GM12878 (cell line): ENCODE results near the gene SLC6A9. TPM values are rescaled to one million over a fixed set of nuclear protein-coding genes. Genes with fewer than 3 reads are reported as not detected.

Source experiments
- ATAC-seq: fragments of 200-7000 bp; cut with Tn5 transposase; 3 replicates; pipeline ENCODE4 v1.9.1; 2020; ENCODE audit warnings: mild to moderate bottlenecking, moderate library complexity
- BruUV-seq: library from RNA; stranded (reverse); fragments of 400-500 nt; replicated peaks from 2 replicates; lab custom pipeline; 2021; lab: Mats Ljungman, UMichigan
- CTCF ChIA-PET: fragments of 300-600 bp; sonication (Branson Sonifier 250); formaldehyde crosslinking; extraction: SDS; loops from one replicate; lab custom pipeline; 2021; ENCODE audit warnings: inconsistent platforms; lab: Yijun Ruan, JAX
- POLR2A ChIA-PET: fragments of 350-600 bp; formaldehyde crosslinking; extraction: SDS; loops from one replicate; lab custom pipeline; 2021; ENCODE audit warnings: inconsistent platforms; lab: Charles Lee
- RAD21 ChIA-PET: fragments of 300-600 bp; sonication (Branson Sonifier 250); formaldehyde crosslinking; loops from one replicate; lab custom pipeline; 2023; ENCODE audit warnings: antibody characterized with exemption; ENCODE audit not compliant: unreplicated experiment; lab: Charles Lee
- SMC1A ChIA-PET: fragments of 300-600 bp; sonication (Branson Sonifier 250); formaldehyde crosslinking; loops from one replicate; lab custom pipeline; 2023; ENCODE audit not compliant: unreplicated experiment, uncharacterized antibody; lab: Charles Lee
- DNase-seq: peaks from one replicate; pipeline ENCODE4 v3.0.0-alpha.2; 2011; ENCODE audit warnings: low read depth, low spot score
- FAIRE-seq: peaks from 3 replicates; lab custom pipeline; 2011; peaks lifted over from hg19 to GRCh38; lab: Jason Lieb, UNC
- H2AFZ ChIP-seq: 2 replicates; pipeline ENCODE4 v1.6.0; 2011; ENCODE audit warnings: low read depth, low read length, control low read depth; ENCODE audit not compliant: control insufficient read depth
- H3K27ac ChIP-seq: 2 replicates; pipeline ENCODE4 v1.5.1; 2011; ENCODE audit warnings: control low read depth; ENCODE audit not compliant: control insufficient read depth, insufficient read depth
- H3K27me3 ChIP-seq, 2 experiments: replicated peaks in 1 of 2; 2 replicates each; pipeline versions ENCODE4 v1.6.0 to v1.6.1; 2011; ENCODE audit warnings: low read length in 1 of 2; ENCODE audit not compliant: control insufficient read depth in 2 of 2, insufficient read depth in 2 of 2
- H3K36me3 ChIP-seq, 2 experiments: 2 replicates each; pipeline ENCODE4 v1.5.1; 2011; ENCODE audit warnings: low read length in 1 of 2; ENCODE audit not compliant: control insufficient read depth in 2 of 2, insufficient read depth in 2 of 2
- H3K4me1 ChIP-seq: 2 replicates; pipeline ENCODE4 v1.6.1; 2011; ENCODE audit warnings: mild to moderate bottlenecking, low read length, moderate library complexity, mixed read lengths; ENCODE audit not compliant: control insufficient read depth, insufficient read depth
- H3K4me2 ChIP-seq: 2 replicates; pipeline ENCODE4 v1.6.0; 2011; ENCODE audit warnings: control low read depth; ENCODE audit not compliant: control insufficient read depth, insufficient read depth
- H3K4me3 ChIP-seq: fragments of 200-600 bp; sonication (generic); 2 replicates; pipeline ENCODE4 v1.5.1; 2016
- H3K79me2 ChIP-seq: 2 replicates; pipeline ENCODE4 v1.6.0; 2011; ENCODE audit warnings: low read length; ENCODE audit not compliant: control insufficient read depth, insufficient read depth
- H3K9ac ChIP-seq: 2 replicates; pipeline ENCODE4 v1.8.0; 2011; ENCODE audit warnings: low read length, control low read depth, mixed read lengths; ENCODE audit not compliant: control insufficient read depth, insufficient read depth
- H3K9me3 ChIP-seq: replicated peaks from 3 replicates; pipeline ENCODE4 v1.5.1; 2011; ENCODE audit warnings: mild to moderate bottlenecking, low read length; ENCODE audit not compliant: control insufficient read depth, insufficient read depth
- H4K20me1 ChIP-seq: 2 replicates; pipeline ENCODE4 v1.6.0; 2011; ENCODE audit not compliant: control insufficient read depth, insufficient read depth
- RAD21 ChIP-seq: IDR thresholded peaks from 2 replicates; pipeline ENCODE4 v1.6.1; 2011; ENCODE audit warnings: mild to moderate bottlenecking, low read depth, low read length, moderate library complexity; ENCODE audit not compliant: insufficient read depth
- WGBS: methylation state at CpG from one replicate; pipeline ENCODE4 v1.1.6; 2016; ENCODE audit warnings: low lambda C conversion rate; ENCODE audit not compliant: insufficient replicate concordance, insufficient coverage; ENCODE audit errors: missing lambda C conversion rate; 5-methylcytosine and 5-hydroxymethylcytosine counted together
- in situ Hi-C: fragments of 300-500 bp; cut with MboI; formaldehyde crosslinking; loops from 9 replicates; pipeline ENCODE4 v1.14.3; 2018; ENCODE audit warnings: mixed read lengths
- intact Hi-C: fragments of 100-400 bp; cut with micrococcal nuclease; formaldehyde crosslinking; loops from one replicate; pipeline ENCODE4 v1.14.2; 2022; ENCODE audit not compliant: unreplicated experiment
- polyA plus RNA-seq, 11 experiments: library from polyadenylated mRNA; depleted of rRNA in 4 of 11; unstranded in 6 of 11; stranded (reverse) in 5 of 11; fragments of >200 nt; fragmentation: Nextera tagmentation in 4 of 11; fragmentation: Illumina TruSeq in 1 of 11; extraction: Ambion mirVana in 4 of 11; extraction: Trizol in 1 of 11; gene quantifications; 1 replicate in 1 of 11; 2 replicates in 10 of 11; pipeline versions ENCODE4 v1.2.1 to v1.2.3, GENCODE V29; 2011 to 2016; ENCODE audit warnings: inconsistent platforms in 2 of 11, missing spikeins in 2 of 11, low read depth in 1 of 11
- total RNA-seq, 4 experiments: library from RNA; depleted of rRNA in 3 of 4; stranded (reverse); fragments of >200 nt in 3 of 4; fragmentation: Illumina TruSeq in 1 of 4; extraction: Trizol in 1 of 4; gene quantifications; 2 replicates each; pipeline versions ENCODE4 v1.2.1 to v1.2.3, GENCODE V29; 2013 to 2021
- TF ChIP-seq, protein P1 (sequence below): fragments of 450-650 bp; IDR thresholded peaks from 2 replicates; pipeline ENCODE4 v1.6.1; 2014; ENCODE audit warnings: mild to moderate bottlenecking
- TF ChIP-seq, protein P2 (sequence below): fragments of 450-650 bp; IDR thresholded peaks from 2 replicates; pipeline ENCODE4 v1.6.1; 2017; ENCODE audit warnings: mild to moderate bottlenecking, moderate library complexity
- TF ChIP-seq, protein P3 (sequence below): IDR thresholded peaks from 2 replicates; pipeline ENCODE4 v1.6.1; 2012; ENCODE audit warnings: low read depth, low read length, improper control_type of control experiment

Gene SLC6A9
- total and polyA plus RNA-seq, 10 of the 15 experiments (the other 5 are each of a cell fraction or from before 2014, with no cell fraction given) = 0.02 to 2.0 (median 0.63) TPM

DNA sequence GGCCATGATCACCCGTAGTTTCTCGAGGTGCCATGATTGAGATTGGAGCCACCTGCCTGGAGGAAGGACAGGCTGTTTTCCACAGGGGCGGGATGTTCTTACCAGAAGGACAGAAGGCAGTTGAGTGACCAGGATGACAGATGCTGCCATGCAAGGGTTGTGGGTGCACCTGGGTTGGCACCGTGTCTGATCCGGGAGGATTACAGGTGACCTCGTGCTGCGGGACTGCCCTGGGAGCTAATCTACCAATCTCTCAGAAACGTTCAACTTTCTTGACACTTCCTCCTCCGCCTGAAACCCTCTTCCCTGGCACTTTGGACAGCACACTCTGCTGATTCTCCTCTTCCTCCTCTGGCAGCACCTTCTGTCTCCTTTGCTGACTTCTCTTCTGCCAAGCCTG, 13.8 kb upstream of the SLC6A9 start:
- H3K27ac ChIP-seq = no peak overlapping the region
- FAIRE-seq = no peak
- TF ChIP-seq, protein P1, sequence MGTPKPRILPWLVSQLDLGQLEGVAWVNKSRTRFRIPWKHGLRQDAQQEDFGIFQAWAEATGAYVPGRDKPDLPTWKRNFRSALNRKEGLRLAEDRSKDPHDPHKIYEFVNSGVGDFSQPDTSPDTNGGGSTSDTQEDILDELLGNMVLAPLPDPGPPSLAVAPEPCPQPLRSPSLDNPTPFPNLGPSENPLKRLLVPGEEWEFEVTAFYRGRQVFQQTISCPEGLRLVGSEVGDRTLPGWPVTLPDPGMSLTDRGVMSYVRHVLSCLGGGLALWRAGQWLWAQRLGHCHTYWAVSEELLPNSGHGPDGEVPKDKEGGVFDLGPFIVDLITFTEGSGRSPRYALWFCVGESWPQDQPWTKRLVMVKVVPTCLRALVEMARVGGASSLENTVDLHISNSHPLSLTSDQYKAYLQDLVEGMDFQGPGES = no peak
- TF ChIP-seq RAD21 = no peak
- TF ChIP-seq, protein P2, sequence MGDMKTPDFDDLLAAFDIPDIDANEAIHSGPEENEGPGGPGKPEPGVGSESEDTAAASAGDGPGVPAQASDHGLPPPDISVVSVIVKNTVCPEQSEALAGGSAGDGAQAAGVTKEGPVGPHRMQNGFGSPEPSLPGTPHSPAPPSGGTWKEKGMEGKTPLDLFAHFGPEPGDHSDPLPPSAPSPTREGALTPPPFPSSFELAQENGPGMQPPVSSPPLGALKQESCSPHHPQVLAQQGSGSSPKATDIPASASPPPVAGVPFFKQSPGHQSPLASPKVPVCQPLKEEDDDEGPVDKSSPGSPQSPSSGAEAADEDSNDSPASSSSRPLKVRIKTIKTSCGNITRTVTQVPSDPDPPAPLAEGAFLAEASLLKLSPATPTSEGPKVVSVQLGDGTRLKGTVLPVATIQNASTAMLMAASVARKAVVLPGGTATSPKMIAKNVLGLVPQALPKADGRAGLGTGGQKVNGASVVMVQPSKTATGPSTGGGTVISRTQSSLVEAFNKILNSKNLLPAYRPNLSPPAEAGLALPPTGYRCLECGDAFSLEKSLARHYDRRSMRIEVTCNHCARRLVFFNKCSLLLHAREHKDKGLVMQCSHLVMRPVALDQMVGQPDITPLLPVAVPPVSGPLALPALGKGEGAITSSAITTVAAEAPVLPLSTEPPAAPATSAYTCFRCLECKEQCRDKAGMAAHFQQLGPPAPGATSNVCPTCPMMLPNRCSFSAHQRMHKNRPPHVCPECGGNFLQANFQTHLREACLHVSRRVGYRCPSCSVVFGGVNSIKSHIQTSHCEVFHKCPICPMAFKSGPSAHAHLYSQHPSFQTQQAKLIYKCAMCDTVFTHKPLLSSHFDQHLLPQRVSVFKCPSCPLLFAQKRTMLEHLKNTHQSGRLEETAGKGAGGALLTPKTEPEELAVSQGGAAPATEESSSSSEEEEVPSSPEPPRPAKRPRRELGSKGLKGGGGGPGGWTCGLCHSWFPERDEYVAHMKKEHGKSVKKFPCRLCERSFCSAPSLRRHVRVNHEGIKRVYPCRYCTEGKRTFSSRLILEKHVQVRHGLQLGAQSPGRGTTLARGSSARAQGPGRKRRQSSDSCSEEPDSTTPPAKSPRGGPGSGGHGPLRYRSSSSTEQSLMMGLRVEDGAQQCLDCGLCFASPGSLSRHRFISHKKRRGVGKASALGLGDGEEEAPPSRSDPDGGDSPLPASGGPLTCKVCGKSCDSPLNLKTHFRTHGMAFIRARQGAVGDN = no peak
- TF ChIP-seq, protein P3, sequence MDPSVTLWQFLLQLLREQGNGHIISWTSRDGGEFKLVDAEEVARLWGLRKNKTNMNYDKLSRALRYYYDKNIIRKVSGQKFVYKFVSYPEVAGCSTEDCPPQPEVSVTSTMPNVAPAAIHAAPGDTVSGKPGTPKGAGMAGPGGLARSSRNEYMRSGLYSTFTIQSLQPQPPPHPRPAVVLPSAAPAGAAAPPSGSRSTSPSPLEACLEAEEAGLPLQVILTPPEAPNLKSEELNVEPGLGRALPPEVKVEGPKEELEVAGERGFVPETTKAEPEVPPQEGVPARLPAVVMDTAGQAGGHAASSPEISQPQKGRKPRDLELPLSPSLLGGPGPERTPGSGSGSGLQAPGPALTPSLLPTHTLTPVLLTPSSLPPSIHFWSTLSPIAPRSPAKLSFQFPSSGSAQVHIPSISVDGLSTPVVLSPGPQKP = no peak
- no peak overlapping the region for H3K4me2 ChIP-seq
- H3K9ac ChIP-seq = no peak overlapping the region
- H3K79me2 ChIP-seq = no peaks in the 10 kb centered on the region
- in situ Hi-C loops (no loop called here), intact Hi-C loops (loop anchor here (2.0 kb wide), 1 partner anchor 516 kb away; no protein-coding TSS in a partner anchor)
- 62% methylated on average over 9 of the region's 9 CpGs for WGBS
- H3K4me3 ChIP-seq = no peak overlapping the region
- H3K36me3 ChIP-seq = no peaks in the 10 kb centered on the region
- H2AFZ ChIP-seq = no peak overlapping the region
- RAD21 ChIA-PET = interaction anchor here (1.4 kb wide), 1 partner anchor 9 kb away, joined by 3 read pairs; no protein-coding TSS in a partner anchor
- SMC1A ChIA-PET = interaction anchor here (4.5 kb wide), 1 partner anchor 9 kb away, joined by 23 read pairs; no protein-coding TSS in a partner anchor
- H4K20me1 ChIP-seq = no peaks in the 10 kb centered on the region
- CTCF ChIA-PET = interaction anchor here (0.6 to 12.6 kb wide), 6 partner anchors 40 to 381 kb away, joined by 3 to 167 read pairs (median 3); no protein-coding TSS in a partner anchor
- H3K4me1 ChIP-seq = peaks cover 9% of the 10 kb centered on the region; the same call in 1 of the 2 replicates
- ATAC-seq = no peak
- H3K9me3 ChIP-seq = no peaks in the 10 kb centered on the region
- no peak for DNase-seq
- H3K27me3 ChIP-seq = no peaks in the 10 kb centered on the region
- no TSS peak for BruUV-seq
- POLR2A ChIA-PET = interaction anchor here (0.6 kb wide), 1 partner anchor 50 kb away, joined by 3 read pairs; no protein-coding TSS in a partner anchor
